ENCODE measurements around the gene DNLZ.

GRCh38 chr9:136313111-136314055, 50.2 kb downstream of the DNLZ start:
- TF ChIP-seq, protein P1, sequence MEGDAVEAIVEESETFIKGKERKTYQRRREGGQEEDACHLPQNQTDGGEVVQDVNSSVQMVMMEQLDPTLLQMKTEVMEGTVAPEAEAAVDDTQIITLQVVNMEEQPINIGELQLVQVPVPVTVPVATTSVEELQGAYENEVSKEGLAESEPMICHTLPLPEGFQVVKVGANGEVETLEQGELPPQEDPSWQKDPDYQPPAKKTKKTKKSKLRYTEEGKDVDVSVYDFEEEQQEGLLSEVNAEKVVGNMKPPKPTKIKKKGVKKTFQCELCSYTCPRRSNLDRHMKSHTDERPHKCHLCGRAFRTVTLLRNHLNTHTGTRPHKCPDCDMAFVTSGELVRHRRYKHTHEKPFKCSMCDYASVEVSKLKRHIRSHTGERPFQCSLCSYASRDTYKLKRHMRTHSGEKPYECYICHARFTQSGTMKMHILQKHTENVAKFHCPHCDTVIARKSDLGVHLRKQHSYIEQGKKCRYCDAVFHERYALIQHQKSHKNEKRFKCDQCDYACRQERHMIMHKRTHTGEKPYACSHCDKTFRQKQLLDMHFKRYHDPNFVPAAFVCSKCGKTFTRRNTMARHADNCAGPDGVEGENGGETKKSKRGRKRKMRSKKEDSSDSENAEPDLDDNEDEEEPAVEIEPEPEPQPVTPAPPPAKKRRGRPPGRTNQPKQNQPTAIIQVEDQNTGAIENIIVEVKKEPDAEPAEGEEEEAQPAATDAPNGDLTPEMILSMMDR (IDR thresholded peaks at IDR 0.05) = no peak
- no peak for TF ChIP-seq POLR2A (IDR thresholded peaks at IDR 0.05)
